ENCODE data around the gene GALP. TPM values are rescaled to one million over a fixed set of nuclear protein-coding genes. Genes with fewer than 3 reads are reported as not detected.
"Not testable (repeated sequence)": the region's sequence is repeated elsewhere in the genome, so short reads cannot be mapped to it uniquely, and the experiment has no call there.

Gene GALP
- total RNA-seq, 1 donor from 2014 or later: not detected

DNA sequence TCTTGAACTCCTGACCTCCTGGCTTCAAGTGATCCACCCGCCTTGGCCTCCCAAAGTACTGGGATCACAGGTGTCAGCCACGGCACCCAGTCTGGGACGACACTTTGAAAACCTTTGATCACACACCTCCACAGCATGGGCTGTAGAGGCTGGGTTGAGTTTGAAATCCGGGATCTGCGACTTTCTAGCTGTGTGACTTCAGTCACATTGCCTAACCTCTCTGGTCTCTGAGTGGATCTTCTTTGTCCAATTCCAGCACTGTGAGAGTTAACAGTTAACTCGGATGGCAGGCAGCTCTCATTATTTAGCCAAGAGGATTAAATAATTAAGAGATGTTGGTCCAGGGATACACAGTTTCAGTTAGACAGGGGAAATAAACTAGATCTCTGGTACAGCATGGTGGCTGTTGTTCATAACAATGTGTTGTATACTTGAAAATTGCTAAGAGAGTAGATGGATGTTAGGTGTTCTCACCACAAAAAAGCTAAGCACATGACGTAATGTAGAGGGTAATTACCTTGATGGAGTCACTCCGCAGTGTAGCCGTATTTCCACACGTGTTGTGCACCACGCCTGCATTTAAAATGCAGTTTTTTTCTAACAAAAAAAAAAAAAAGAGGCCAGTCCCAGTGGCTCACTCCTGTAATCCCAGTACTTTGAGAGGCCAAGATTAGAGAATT lies 1.9 kb downstream of the GALP start:
- Mint-ChIP-seq H3K4me3 (no peak overlapping the region), H3K9me3 (no peaks in the 10 kb centered on the region), H3K27ac (no peak overlapping the region), H3K27me3 (no peaks in the 10 kb centered on the region), H3K4me1 (no peaks in the 10 kb centered on the region), H3K36me3 (ENCODE audit: low read depth) (no peaks in the 10 kb centered on the region)
- DNase-seq: no peak
- intact Hi-C loops (cut with micrococcal nuclease): no loop called here

DNA sequence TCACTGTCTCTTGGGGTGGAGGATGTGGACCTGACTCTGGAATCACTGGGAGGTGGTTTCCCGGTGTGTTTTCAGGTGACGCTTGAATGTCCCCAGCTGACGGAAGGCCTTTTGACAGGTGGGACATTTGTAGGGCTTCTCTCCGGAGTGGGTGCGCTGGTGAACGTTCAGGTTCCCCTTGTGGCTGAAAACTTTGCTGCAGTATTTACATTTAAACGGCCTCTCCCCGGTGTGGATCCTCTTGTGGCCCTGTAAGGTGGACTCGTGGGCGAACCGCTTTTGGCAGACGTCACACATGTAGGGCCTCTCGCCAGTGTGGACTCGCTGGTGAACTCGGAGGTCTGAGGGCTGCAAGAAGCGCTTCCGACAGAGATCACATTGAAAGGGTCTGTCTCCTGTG lies 14.0 kb downstream of the GALP start:
- H3K4me1 Mint-ChIP-seq: peaks cover 6% of the 10 kb centered on the region
- H3K4me3 Mint-ChIP-seq: no peak overlapping the region
- H3K9me3 Mint-ChIP-seq: no peaks in the 10 kb centered on the region
- no peak for DNase-seq
- no peak overlapping the region for H3K27ac Mint-ChIP-seq
- H3K27me3 Mint-ChIP-seq: no peaks in the 10 kb centered on the region
- intact Hi-C loops (cut with micrococcal nuclease): no loop called here
- H3K36me3 Mint-ChIP-seq (ENCODE audit: low read depth): no peaks in the 10 kb centered on the region

DNA sequence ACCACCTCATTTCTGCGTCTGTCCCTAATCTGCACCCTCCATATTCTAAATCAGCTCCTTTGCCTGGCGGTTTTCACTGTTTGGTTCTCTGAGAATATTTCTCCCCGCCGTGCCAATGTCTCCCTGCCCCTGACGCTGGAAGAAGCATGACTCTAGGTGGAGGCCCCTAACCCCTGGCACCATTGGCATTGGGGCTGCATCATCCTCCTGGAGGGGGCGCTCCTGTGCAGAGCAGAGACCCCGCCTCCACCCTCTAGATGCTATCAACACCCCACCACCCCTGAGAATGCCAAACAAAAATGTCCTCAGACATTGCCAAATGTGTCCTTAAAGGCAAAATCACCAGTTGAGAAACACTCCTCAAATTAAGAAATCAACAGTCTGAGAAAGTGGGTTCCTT lies 15.3 kb downstream of the GALP start:
- Mint-ChIP-seq H3K27me3 (no peaks in the 10 kb centered on the region), H3K36me3 (ENCODE audit: low read depth) (no peaks in the 10 kb centered on the region), H3K4me1 (no peaks in the 10 kb centered on the region), H3K4me3 (no peak overlapping the region), H3K9me3 (no peaks in the 10 kb centered on the region), H3K27ac (no peak overlapping the region)
- DNase-seq: no peak
- intact Hi-C loops (cut with micrococcal nuclease): no loop called here

DNA sequence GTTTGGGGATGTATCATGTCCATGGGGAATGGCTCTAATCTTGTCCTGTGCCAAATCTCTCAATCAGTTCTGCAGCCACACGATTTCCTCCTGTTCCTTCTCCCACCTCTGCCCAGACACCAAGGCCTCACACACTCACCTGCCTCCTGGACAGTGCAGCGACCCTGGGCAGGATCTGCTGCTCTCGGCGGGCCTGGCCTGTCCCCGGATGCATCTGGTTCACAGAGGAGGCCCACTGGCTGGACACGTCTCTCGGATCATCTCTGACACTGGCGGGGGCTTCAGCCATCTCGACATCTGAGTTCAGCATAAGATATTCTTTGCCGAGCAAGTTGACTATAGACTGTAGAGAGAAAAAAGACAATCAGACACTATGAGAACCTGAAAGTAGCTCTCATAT lies 15.9 kb downstream of the GALP start:
- Mint-ChIP-seq H3K9me3 (no peaks in the 10 kb centered on the region), H3K4me1 (no peaks in the 10 kb centered on the region), H3K27me3 (no peaks in the 10 kb centered on the region), H3K4me3 (no peak overlapping the region), H3K27ac (no peak overlapping the region), H3K36me3 (ENCODE audit: low read depth) (no peaks in the 10 kb centered on the region)
- intact Hi-C loops (cut with micrococcal nuclease): no loop called here
- no peak for DNase-seq

DNA sequence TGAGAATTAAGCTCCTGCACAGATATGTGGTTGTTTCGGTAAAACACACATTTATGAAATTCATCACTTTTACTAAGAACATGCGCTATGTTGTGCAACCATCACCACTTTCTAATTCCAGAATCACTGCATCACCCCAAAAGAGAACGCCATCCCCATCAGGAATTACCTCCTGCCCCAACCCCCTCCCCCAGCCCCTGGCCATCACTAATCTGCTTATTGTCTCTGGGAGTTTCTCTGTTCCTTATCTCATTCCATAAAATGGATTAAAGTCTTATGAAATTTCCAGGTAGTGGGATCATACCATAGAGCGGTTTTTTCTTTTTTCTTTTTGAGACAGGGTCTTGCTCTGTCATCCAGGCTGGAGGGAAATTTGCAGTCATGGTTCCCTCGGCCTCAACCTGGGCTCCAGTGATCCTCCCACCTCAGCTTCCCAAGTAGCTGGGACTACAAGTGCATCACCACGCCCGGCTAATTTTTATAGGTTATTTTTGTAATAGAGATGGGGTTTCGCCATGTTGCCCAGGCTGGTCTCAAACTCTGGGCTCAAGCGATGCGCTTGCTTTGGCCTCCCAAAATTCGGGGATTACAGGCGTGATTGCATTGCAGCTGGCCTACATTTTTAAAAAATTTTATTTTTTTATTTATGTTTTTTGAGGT lies 18.3 kb downstream of the GALP start:
- intact Hi-C loops (cut with micrococcal nuclease): no loop called here
- no peaks in the 10 kb centered on the region for H3K4me1 Mint-ChIP-seq
- H3K36me3 Mint-ChIP-seq (ENCODE audit: low read depth): no peaks in the 10 kb centered on the region
- no peak overlapping the region for H3K4me3 Mint-ChIP-seq
- no peak for DNase-seq
- H3K27ac Mint-ChIP-seq: no peak overlapping the region
- H3K9me3 Mint-ChIP-seq: no peaks in the 10 kb centered on the region
- no peaks in the 10 kb centered on the region for H3K27me3 Mint-ChIP-seq

DNA sequence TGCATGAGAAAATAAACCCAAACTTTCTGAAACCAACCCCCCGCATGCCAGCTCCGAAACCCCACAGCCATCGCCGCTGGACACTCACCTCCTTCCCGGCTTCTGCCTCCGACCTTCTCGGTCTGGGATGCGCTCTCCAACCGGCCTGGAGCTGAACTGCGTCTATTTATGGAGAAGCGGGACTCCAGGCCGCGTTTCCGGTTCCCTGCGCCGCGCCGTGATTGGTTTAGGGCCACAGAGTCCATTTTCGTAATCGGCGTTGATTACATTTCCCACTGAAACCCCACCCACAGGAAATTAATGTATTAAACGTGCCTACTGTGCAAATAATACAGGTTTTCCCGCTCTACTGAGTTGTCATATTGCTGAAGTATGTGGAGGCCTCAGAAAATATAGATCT lies 21.8 kb downstream of the GALP start, which contains the start of gene ZSCAN5B:
TSS of gene ZSCAN5B (minus strand) at position 138 of the 400 bp plus-strand sequence. CDS start 4,731 bp downstream, outside the sequence.
- H3K27me3 Mint-ChIP-seq; H3K4me3 Mint-ChIP-seq; H3K9me3 Mint-ChIP-seq; intact Hi-C loops (cut with micrococcal nuclease); DNase-seq; H3K27ac Mint-ChIP-seq; H3K36me3 Mint-ChIP-seq (ENCODE audit: low read depth); H3K4me1 Mint-ChIP-seq: not testable (repeated sequence)

DNA sequence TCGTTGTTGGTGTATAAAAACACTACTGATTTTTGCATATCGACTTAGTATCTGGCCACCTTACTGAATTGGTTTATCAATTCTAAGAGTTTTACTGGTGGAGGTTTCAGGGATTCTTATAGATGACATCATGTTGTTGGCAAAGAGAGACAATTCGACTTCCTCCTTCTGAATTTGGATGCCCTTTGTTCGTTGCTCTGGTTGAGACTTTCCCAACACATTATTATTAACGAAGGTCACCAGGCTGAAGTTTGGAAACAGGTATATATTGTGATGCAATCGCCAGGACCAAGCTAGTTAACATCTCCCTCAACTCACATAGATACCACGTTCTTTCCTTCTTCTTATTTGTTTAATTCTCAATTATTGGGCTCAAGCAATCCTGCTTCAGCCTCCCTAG lies 23.9 kb downstream of the GALP start:
- Mint-ChIP-seq H3K27me3 (no peaks in the 10 kb centered on the region), H3K27ac (no peak overlapping the region), H3K4me1 (no peaks in the 10 kb centered on the region), H3K4me3 (no peak overlapping the region), H3K36me3 (ENCODE audit: low read depth) (no peaks in the 10 kb centered on the region), H3K9me3 (no peaks in the 10 kb centered on the region)
- intact Hi-C loops (cut with micrococcal nuclease): no loop called here
- DNase-seq: no peak

DNA sequence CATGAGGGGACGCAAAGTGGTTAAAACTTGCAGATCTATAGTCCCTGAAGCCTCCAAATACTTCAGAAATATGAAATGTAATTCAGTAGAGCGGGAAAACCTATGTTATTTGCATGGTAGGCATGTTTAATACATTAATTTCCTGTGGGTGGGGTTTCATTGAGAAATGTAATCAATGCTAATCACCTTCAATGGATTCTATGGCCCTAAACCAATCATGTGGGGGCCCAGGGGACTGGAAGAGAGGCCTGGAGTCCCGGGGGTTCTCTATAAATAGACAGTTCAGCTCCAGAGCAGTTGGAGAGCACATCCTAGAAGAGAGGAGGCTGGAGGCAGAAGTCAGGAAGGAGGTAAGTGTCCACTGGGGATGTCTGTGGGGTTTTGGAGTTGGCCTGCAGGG lies 26.2 kb downstream of the GALP start, which contains the start of gene ZSCAN5C:
TSS of gene ZSCAN5C (plus strand) at position 301 of the 400 bp plus-strand sequence. CDS start 3,641 bp downstream, outside the sequence.
- Mint-ChIP-seq H3K4me1 (no peaks in the 10 kb centered on the region), H3K4me3 (no peak within 1 kb of the TSS), H3K27me3 (no peaks in the 10 kb centered on the region), H3K9me3 (no peaks in the 10 kb centered on the region), H3K36me3 (ENCODE audit: low read depth) (no peaks in the 10 kb centered on the region), H3K27ac (no peak within 1 kb of the TSS)
- intact Hi-C loops (cut with micrococcal nuclease): no loop called here
- DNase-seq: no peak

DNA sequence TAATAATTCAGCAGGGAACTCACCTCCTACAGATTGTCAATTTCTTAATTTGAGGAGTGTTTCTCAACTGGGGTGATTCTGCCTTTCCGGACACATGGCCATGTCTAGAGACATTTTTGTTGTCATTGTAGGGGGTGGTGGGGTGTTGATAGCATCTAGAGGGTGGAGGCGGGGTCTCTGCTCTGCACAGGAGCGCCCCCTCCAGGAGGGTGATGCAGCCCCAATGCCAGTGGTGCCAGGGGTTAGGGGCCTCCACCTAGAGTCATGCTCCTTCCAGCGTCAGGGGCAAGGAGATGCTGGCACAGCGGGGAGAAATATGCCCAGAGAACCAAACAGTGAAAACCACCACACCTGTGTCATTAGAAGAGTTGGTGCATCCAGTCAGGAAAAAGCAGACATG lies 31.8 kb downstream of the GALP start:
- H3K36me3 Mint-ChIP-seq (ENCODE audit: low read depth); H3K27me3 Mint-ChIP-seq; H3K9me3 Mint-ChIP-seq; DNase-seq; H3K4me1 Mint-ChIP-seq; intact Hi-C loops (cut with micrococcal nuclease); H3K4me3 Mint-ChIP-seq; H3K27ac Mint-ChIP-seq: not testable (repeated sequence)

DNA sequence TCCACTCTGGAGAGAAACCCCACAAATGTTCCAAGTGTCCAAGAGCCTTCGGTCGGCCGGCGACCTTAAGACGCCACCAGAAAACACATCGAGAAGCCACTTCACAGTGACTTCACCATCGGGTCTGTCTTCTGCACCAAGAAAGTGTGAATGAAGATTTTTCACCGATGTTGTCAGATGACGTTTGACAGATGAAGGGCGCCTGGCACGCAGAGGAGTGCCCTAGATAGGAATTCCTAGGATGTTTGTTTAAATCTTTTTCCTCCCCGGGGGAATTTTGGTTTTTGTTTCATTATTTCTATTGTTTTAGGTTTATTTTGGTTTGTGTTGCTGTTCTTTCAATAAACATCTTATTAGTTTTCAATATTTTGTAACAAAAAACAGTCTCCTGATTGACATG lies 33.3 kb downstream of the GALP start:
- Mint-ChIP-seq H3K9me3 (no peaks in the 10 kb centered on the region), H3K36me3 (ENCODE audit: low read depth) (no peaks in the 10 kb centered on the region), H3K4me3 (no peak overlapping the region), H3K27me3 (no peaks in the 10 kb centered on the region), H3K27ac (no peak overlapping the region), H3K4me1 (no peaks in the 10 kb centered on the region)
- DNase-seq: no peak
- intact Hi-C loops (cut with micrococcal nuclease): no loop called here

DNA sequence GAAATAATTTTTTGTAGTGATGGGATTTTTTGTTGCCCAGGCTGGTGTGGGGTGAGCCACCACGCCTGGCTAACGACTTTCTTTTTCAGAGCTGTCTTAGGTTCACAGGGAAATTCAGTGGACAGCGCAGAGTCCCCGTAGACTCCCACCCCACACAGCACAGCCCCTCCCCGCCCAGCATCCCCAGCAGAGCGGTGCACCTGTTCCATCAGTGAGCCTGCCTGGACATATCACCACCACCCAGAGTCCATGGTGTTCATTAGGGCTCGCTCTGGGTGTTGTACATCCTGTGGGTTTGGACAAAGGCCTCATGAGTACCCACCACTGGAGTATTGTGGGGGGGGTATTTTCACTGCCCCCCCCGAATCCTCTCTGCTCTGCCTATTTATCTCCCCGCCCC lies 34.2 kb downstream of the GALP start:
- DNase-seq; H3K4me1 Mint-ChIP-seq; H3K27ac Mint-ChIP-seq; H3K9me3 Mint-ChIP-seq; H3K4me3 Mint-ChIP-seq; H3K27me3 Mint-ChIP-seq; H3K36me3 Mint-ChIP-seq (ENCODE audit: low read depth); intact Hi-C loops (cut with micrococcal nuclease): not testable (repeated sequence)

DNA sequence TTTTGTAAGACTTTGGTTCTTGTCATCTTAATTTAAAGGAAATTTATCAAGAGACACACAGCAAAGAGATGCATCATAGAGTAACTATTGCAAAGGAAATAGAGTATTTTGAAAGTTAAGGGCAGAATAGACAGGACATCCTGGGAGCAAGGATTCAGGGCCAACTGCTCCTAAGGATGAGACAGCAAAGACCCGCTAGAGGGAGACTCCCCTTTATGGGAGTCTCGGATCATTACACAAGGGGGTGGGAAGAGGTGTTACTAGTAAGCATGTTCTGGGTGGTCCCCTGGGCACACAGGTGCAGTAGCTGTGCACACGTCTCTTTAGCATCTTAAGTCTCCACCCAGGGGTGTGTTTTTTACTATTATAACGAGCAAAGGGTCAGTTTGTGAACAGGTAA lies 35.9 kb downstream of the GALP start:
- no peaks in the 10 kb centered on the region for H3K9me3 Mint-ChIP-seq

DNA sequence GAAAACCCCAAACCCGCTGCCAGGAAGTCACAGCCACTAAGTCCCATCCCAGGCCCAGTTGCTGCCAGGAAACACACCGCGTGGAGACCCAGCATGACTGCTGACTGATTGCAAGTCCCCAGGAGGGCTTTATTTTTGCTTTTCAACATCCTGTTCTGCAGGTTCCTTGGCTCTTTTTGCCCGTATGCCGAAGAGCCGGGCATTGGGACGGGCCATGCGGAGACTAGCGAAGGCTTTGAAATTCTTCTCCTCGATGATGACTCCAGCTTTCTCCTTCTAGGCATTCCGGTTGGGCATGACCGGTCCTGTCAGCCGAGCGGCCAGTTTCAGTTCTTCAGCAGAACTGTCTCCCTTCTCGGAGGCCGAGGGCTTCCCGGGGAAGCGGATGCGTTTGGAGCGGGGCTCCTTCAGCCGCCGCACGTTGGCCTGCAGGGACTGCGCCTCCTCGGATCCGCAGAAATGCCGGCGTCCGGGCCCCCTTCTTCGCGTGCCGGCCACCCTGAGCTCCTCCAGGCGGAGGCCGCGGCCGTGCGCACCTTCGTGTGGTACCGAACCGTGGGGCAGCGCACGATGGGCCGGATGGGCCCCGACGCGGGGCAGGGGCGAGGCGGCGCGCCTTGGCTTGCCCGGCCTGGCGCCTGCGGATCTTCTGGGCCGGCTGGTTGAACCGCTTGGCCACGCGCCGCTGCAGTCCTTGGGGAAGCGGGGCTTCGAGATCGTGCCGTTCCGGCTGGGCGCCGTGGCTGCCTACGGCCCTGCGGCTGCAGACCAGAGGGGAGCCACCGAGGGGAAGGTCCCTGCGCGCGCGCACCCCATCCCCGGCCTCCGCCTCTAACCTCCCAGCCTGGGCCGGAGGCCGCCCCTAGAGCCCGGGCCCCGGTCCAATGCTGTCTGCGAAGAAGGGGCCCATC lies 41.5 kb downstream of the GALP start:
- H3K4me1 Mint-ChIP-seq: peaks cover 4% of the 10 kb centered on the region
- no peaks in the 10 kb centered on the region for H3K36me3 Mint-ChIP-seq (ENCODE audit: low read depth)
- peaks cover 7% of the 10 kb centered on the region for H3K27me3 Mint-ChIP-seq
- H3K9me3 Mint-ChIP-seq: no peaks in the 10 kb centered on the region
- intact Hi-C loops (cut with micrococcal nuclease): no loop called here
- no peak overlapping the region for H3K27ac Mint-ChIP-seq
- peak overlapping the region; percentile 34 for H3K4me3 Mint-ChIP-seq
- peak; percentile 57 for DNase-seq

More for the DNA sequence above, 35.9 kb downstream of the GALP start:
- intact Hi-C loops (cut with micrococcal nuclease): no loop called here
- no peak overlapping the region for H3K27ac Mint-ChIP-seq
- H3K36me3 Mint-ChIP-seq (ENCODE audit: low read depth): no peaks in the 10 kb centered on the region
- DNase-seq: no peak
- no peak overlapping the region for H3K4me3 Mint-ChIP-seq
- no peaks in the 10 kb centered on the region for H3K4me1 Mint-ChIP-seq
- H3K27me3 Mint-ChIP-seq: peaks cover under 1% of the 10 kb centered on the region

DNA sequence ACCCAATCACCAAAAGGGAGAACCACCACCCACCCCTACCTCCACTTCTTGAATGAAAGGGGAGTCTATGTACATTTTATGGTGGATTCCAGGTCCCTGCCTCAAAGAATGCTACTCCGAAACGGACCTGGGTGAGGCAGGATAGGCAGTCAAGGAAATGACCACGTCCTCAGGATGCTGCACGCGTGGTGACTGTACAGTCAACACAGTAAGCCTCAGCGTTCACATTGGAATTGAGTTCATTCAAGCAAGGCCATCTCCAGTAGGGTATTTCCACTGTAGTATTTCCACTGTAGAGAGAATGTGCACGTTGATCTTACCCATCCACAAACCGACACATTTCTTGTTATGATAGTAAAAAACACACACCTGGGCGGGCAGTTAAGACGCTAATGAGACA lies 43.2 kb downstream of the GALP start:
- H3K27me3 Mint-ChIP-seq: peaks cover 7% of the 10 kb centered on the region
- peaks cover 4% of the 10 kb centered on the region for H3K4me1 Mint-ChIP-seq
- no peaks in the 10 kb centered on the region for H3K36me3 Mint-ChIP-seq (ENCODE audit: low read depth)
- no peak overlapping the region for H3K4me3 Mint-ChIP-seq
- DNase-seq: no peak
- no peaks in the 10 kb centered on the region for H3K9me3 Mint-ChIP-seq
- H3K27ac Mint-ChIP-seq: no peak overlapping the region
- intact Hi-C loops (cut with micrococcal nuclease): no loop called here
